K562 (cell line): ENCODE data around the gene ST6GALNAC3. TPM values are rescaled to one million over a fixed set of nuclear protein-coding genes. Genes with fewer than 3 reads are reported as not detected.

Source experiments
- ATAC-seq: fragments of 200-7000 bp; cut with Tn5 transposase; 3 replicates; pipeline ENCODE4 v1.9.1; 2020; ENCODE audit warnings: moderate library complexity
- BruUV-seq: library from RNA; stranded (reverse); fragments of 400-500 nt; replicated peaks from 2 replicates; lab custom pipeline; 2021; lab: Mats Ljungman, UMichigan
- CTCF ChIA-PET: fragments of 300-600 bp; formaldehyde crosslinking; extraction: SDS; loops from one replicate; lab custom pipeline; 2021; ENCODE audit warnings: low intra/inter-chr PET ratio; lab: Yijun Ruan, JAX
- POLR2A ChIA-PET: fragments of 300-600, 350-650 bp; sonication (Branson Sonifier 250); formaldehyde crosslinking; extraction: SDS; loops from one replicate; lab custom pipeline; 2021; ENCODE audit warnings: antibody characterized with exemption, inconsistent platforms; lab: Yijun Ruan, JAX
- DNase-seq, 4 experiments: peaks; one replicate each; pipeline versions ENCODE4 v3.0.0 to v3.0.0-alpha.2; 2011 to 2018; ENCODE audit warnings: low spot score in 3 of 4, mixed read lengths in 3 of 4; ENCODE audit errors: extremely low read depth in 1 of 4
- FAIRE-seq: peaks from 2 replicates; lab custom pipeline; 2011; peaks lifted over from hg19 to GRCh38; lab: Jason Lieb, UNC
- H2AFZ ChIP-seq: 2 replicates; pipeline ENCODE4 v1.6.0; 2011; ENCODE audit warnings: low read depth, low read length, control low read depth, inconsistent platforms
- H3K27ac ChIP-seq: fragments of 200-600 bp; 3 replicates; pipeline ENCODE4 v1.8.0; 2011; ENCODE audit warnings: low read depth, mild to moderate bottlenecking, control low read depth, inconsistent platforms, low read length, moderate library complexity, mixed read lengths; ENCODE audit errors: extremely low read depth
- H3K27me3 ChIP-seq, 2 experiments: fragments of 300-600 bp in 1 of 2; 2 replicates in 1 of 2; 3 replicates in 1 of 2; pipeline versions ENCODE4 v1.6.0 to v1.8.0; 2011; ENCODE audit warnings: inconsistent platforms in 2 of 2, low read length in 2 of 2, mild to moderate bottlenecking in 1 of 2, mixed read lengths in 1 of 2, moderate library complexity in 1 of 2; ENCODE audit not compliant: control insufficient read depth in 2 of 2, insufficient read depth in 2 of 2
- H3K36me3 ChIP-seq: fragments of 300-600 bp; 3 replicates; pipeline ENCODE4 v1.8.0; 2011; ENCODE audit warnings: mild to moderate bottlenecking, low read length, inconsistent platforms; ENCODE audit not compliant: control insufficient read depth, insufficient read depth
- H3K4me1 ChIP-seq, 2 experiments: fragments of 200-600 bp in 1 of 2; replicated peaks in 1 of 2; 2 replicates in 1 of 2; 3 replicates in 1 of 2; pipeline versions ENCODE4 v1.5.1 to v1.8.0; 2011; ENCODE audit warnings: inconsistent platforms in 2 of 2, low read length in 2 of 2, mild to moderate bottlenecking in 1 of 2, mixed read lengths in 1 of 2, moderate library complexity in 1 of 2; ENCODE audit not compliant: control insufficient read depth in 2 of 2, insufficient read depth in 2 of 2
- H3K4me2 ChIP-seq: 2 replicates; pipeline ENCODE4 v1.6.1; 2011; ENCODE audit warnings: low read length, control low read depth, inconsistent platforms, mixed read lengths; ENCODE audit not compliant: insufficient read depth
- H3K4me3 ChIP-seq: fragments of 200-600 bp; sonication (generic), shearing (Covaris generic); 2 replicates; pipeline ENCODE4 v1.5.1; 2016; ENCODE audit warnings: control low read depth, inconsistent platforms
- H3K79me2 ChIP-seq: fragments of 200-600 bp; 3 replicates; pipeline ENCODE4 v1.8.0; 2011; ENCODE audit warnings: low read length, inconsistent platforms; ENCODE audit not compliant: control insufficient read depth, insufficient read depth
- H3K9ac ChIP-seq, 2 experiments: 2 replicates each; pipeline versions ENCODE4 v1.6.0 to v1.6.1; 2011; ENCODE audit warnings: low read depth in 2 of 2, low read length in 2 of 2, control low read depth in 1 of 2, inconsistent platforms in 1 of 2, mild to moderate bottlenecking in 1 of 2, mixed read lengths in 1 of 2; ENCODE audit not compliant: insufficient read depth in 1 of 2
- H3K9me1 ChIP-seq: one replicate; pipeline ENCODE4 v1.6.0; 2011; ENCODE audit warnings: inconsistent platforms, mild to moderate bottlenecking, low read length, moderate library complexity; ENCODE audit not compliant: control insufficient read depth, insufficient read depth
- H3K9me3 ChIP-seq: replicated peaks from 2 replicates; pipeline ENCODE4 v1.5.1; 2011; ENCODE audit warnings: low read depth, low read length, inconsistent platforms; ENCODE audit not compliant: control insufficient read depth, insufficient read depth
- H4K20me1 ChIP-seq: replicated peaks from 2 replicates; pipeline ENCODE4 v1.6.1; 2011; ENCODE audit warnings: low read length, inconsistent platforms, mixed read lengths; ENCODE audit not compliant: control insufficient read depth, insufficient read depth
- GTF2E2 ChIP-seq: fragments of 200-800 bp; sonication (Bioruptor generic); IDR thresholded peaks from 2 replicates; pipeline ENCODE4 v1.6.1; 2016; ENCODE audit warnings: missing genetic modification characterization, missing compliant biosample characterization
- MCM5 ChIP-seq: fragments of 450-650 bp; IDR thresholded peaks from 2 replicates; pipeline ENCODE4 v1.6.1; 2016; ENCODE audit warnings: low read depth
- NFATC3 ChIP-seq: fragments of 450-650 bp; IDR thresholded peaks from 2 replicates; pipeline ENCODE4 v1.6.1; 2017; ENCODE audit warnings: mild to moderate bottlenecking
- NFRKB ChIP-seq: fragments of 450-650 bp; IDR thresholded peaks from 2 replicates; pipeline ENCODE4 v1.6.1; 2016; ENCODE audit warnings: low read depth
- YBX1 ChIP-seq: fragments of 450-650 bp; IDR thresholded peaks from 2 replicates; pipeline ENCODE4 v1.7.1; 2016; ENCODE audit warnings: mild to moderate bottlenecking
- WGBS: fragments of 100-300 bp; shearing (Covaris generic); methylation state at CpG from one replicate; pipeline ENCODE4 v1.1.6; 2016; ENCODE audit warnings: low coverage, mixed read lengths; ENCODE audit not compliant: insufficient coverage; ENCODE audit errors: missing lambda C conversion rate; 5-methylcytosine and 5-hydroxymethylcytosine counted together
- in situ Hi-C: fragments of 300-500 bp; cut with MboI; formaldehyde crosslinking; loops from 4 replicates; pipeline ENCODE4 v1.15.0; 2018; ENCODE audit warnings: inconsistent platforms, mixed read lengths
- intact Hi-C: fragments of 100-400 bp; cut with micrococcal nuclease; formaldehyde crosslinking; loops from 2 replicates; pipeline ENCODE4 v1.14.2; 2022
- polyA plus RNA-seq, 8 experiments: library from polyadenylated mRNA; depleted of rRNA in 4 of 8; stranded (reverse) in 5 of 8; unstranded in 3 of 8; fragments of >200 nt; fragmentation: Nextera tagmentation in 2 of 8; fragmentation: Illumina TruSeq in 1 of 8; extraction: Ambion mirVana in 2 of 8; extraction: Trizol in 1 of 8; gene quantifications; 2 replicates each; pipeline versions ENCODE4 v1.2.1 to v1.2.3, GENCODE V29; 2011 to 2014; ENCODE audit warnings: inconsistent platforms in 1 of 8, missing spikeins in 1 of 8
- total RNA-seq, 7 experiments: library from RNA; depleted of rRNA in 6 of 7; stranded (reverse); fragments of >200 nt in 6 of 7; fragmentation: Illumina TruSeq in 2 of 7; extraction: Trizol in 2 of 7; gene quantifications; 2 replicates each; pipeline versions ENCODE4 v1.2.1 to v1.2.3, GENCODE V29; 2011 to 2021; ENCODE audit warnings: low replicate concordance in 1 of 7
- TF ChIP-seq, protein P1 (sequence below): fragments of 250-450 bp; sonication (Bioruptor Pico); IDR thresholded peaks from 2 replicates; pipeline ENCODE4 v1.9.0; 2021; ENCODE audit warnings: mild to moderate bottlenecking
- TF ChIP-seq, protein P2 (sequence below): fragments of 450-650 bp; IDR thresholded peaks from 2 replicates; pipeline ENCODE4 v1.6.1; 2018; ENCODE audit warnings: mild to moderate bottlenecking, low read depth; ENCODE audit not compliant: partially characterized antibody

Gene ST6GALNAC3
- total and polyA plus RNA-seq, 9 of the 15 experiments (the other 6 are each of a cell fraction or from before 2014, with no cell fraction given) = 0.04 to 0.29 (median 0.18) TPM; not detected in 6

DNA sequence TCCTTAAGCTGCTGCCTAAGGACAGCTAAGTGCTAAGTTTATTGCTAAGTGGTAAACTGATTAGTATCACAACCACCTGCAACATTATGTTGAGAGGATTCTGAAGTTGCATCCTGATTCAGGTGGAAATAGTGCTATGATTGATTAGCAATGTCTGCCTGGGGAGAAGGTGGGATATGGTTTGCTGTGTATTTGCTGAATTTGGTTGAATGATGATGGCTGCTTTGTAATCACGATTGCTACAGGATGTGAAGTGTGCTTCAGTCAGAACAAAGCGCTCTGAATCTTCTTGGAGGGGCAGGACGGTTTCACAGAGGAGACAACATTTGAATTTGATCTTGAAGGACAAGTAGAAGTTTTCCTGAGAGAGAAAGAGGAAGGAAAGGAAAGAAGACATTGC lies 226.0 kb downstream of the ST6GALNAC3 start:
- Histone ChIP-seq H3K79me2 (no peaks in the 10 kb centered on the region), H3K27ac (no peak overlapping the region), H4K20me1 (no peaks in the 10 kb centered on the region), H3K9me3 (no peaks in the 10 kb centered on the region), H3K4me2 (no peak overlapping the region), H3K27me3 (no peaks in the 10 kb centered on the region), H2AFZ (no peak overlapping the region), H3K4me1 (no peaks in the 10 kb centered on the region), H3K4me3 (no peak overlapping the region), H3K9me1 (no peaks in the 10 kb centered on the region), H3K36me3 (no peaks in the 10 kb centered on the region), H3K9ac (no peak overlapping the region)
- intact Hi-C loops (no loop called here), in situ Hi-C loops (no loop called here)
- FAIRE-seq (no peak), ATAC-seq (no peak), DNase-seq (no peak)
- ChIA-PET CTCF (no interaction called here), POLR2A (no interaction called here)
- TF ChIP-seq GTF2E2 = no peak
- TF ChIP-seq MCM5 = no peak
- TF ChIP-seq, protein P1, sequence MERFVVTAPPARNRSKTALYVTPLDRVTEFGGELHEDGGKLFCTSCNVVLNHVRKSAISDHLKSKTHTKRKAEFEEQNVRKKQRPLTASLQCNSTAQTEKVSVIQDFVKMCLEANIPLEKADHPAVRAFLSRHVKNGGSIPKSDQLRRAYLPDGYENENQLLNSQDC (CRISPR knock-in tag) = no peak
- TF ChIP-seq NFRKB = no peak
- TF ChIP-seq, protein P2, sequence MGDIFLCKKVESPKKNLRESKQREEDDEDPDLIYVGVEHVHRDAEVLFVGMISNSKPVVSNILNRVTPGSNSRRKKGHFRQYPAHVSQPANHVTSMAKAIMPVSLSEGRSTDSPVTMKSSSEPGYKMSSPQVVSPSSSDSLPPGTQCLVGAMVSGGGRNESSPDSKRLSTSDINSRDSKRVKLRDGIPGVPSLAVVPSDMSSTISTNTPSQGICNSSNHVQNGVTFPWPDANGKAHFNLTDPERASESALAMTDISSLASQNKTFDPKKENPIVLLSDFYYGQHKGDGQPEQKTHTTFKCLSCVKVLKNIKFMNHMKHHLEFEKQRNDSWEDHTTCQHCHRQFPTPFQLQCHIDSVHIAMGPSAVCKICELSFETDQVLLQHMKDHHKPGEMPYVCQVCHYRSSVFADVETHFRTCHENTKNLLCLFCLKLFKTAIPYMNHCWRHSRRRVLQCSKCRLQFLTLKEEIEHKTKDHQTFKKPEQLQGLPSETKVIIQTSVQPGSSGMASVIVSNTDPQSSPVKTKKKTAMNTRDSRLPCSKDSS = no peak
- no peak for TF ChIP-seq YBX1
- TF ChIP-seq NFATC3 = no peak
- BruUV-seq = no TSS peak
- 0% methylated on average over 3 of the region's 3 CpGs for WGBS
